H9 (cell line): Measurements from ENCODE around the gene SSH3. TPM values are rescaled to one million over a fixed set of nuclear protein-coding genes. Genes with fewer than 3 reads are reported as not detected.

Source experiments
- DNase-seq: peaks from one replicate; pipeline ENCODE4 v3.0.0-alpha.2; 2017
- H2AFZ ChIP-seq: one replicate; pipeline ENCODE4 v1.6.1; 2013; ENCODE audit warnings: mild to moderate bottlenecking, low read length, control low read depth, moderate library complexity
- H2AK5ac ChIP-seq: 2 replicates; pipeline ENCODE4 v1.6.1; 2013; ENCODE audit warnings: low read length, control low read depth, mixed read lengths; ENCODE audit not compliant: insufficient read length
- H2BK120ac ChIP-seq: one replicate; pipeline ENCODE4 v1.6.1; 2013; ENCODE audit warnings: low read depth, mild to moderate bottlenecking, low read length, control low read depth, inconsistent platforms; ENCODE audit not compliant: poor library complexity, severe bottlenecking
- H2BK12ac ChIP-seq: 2 replicates; pipeline ENCODE4 v1.6.1; 2013; ENCODE audit warnings: low read length, control low read depth, mixed read lengths, low read depth; ENCODE audit not compliant: insufficient read length
- H2BK15ac ChIP-seq: 2 replicates; pipeline ENCODE4 v1.6.1; 2013; ENCODE audit warnings: low read depth, low read length, control low read depth
- H2BK20ac ChIP-seq: one replicate; pipeline ENCODE4 v1.6.1; 2013; ENCODE audit warnings: low read depth, mild to moderate bottlenecking, low read length, control low read depth, inconsistent platforms; ENCODE audit not compliant: poor library complexity, severe bottlenecking
- H2BK5ac ChIP-seq: 2 replicates; pipeline ENCODE4 v1.6.1; 2013; ENCODE audit warnings: low read length, control low read depth, mixed read lengths; ENCODE audit not compliant: insufficient read length
- H3K14ac ChIP-seq: 2 replicates; pipeline ENCODE4 v1.6.1; 2013; ENCODE audit warnings: low read length, control low read depth; ENCODE audit not compliant: insufficient read depth
- H3K18ac ChIP-seq: 2 replicates; pipeline ENCODE4 v1.6.1; 2013; ENCODE audit warnings: low read depth, mild to moderate bottlenecking, mixed read lengths, low read length, control low read depth; ENCODE audit not compliant: insufficient read length
- H3K23ac ChIP-seq: 2 replicates; pipeline ENCODE4 v1.6.1; 2013; ENCODE audit warnings: low read length, control low read depth, mixed read lengths, low read depth; ENCODE audit not compliant: insufficient read length
- H3K23me2 ChIP-seq: 2 replicates; pipeline ENCODE4 v1.6.1; 2013; ENCODE audit warnings: low read depth, mild to moderate bottlenecking, mixed read lengths, low read length, control low read depth; ENCODE audit not compliant: insufficient read length, poor library complexity, severe bottlenecking
- H3K27ac ChIP-seq: 2 replicates; pipeline ENCODE4 v1.5.1; 2013; ENCODE audit warnings: low read length, control low read depth, mixed read lengths, low read depth; ENCODE audit not compliant: insufficient read length
- H3K27me3 ChIP-seq: 2 replicates; pipeline ENCODE4 v1.6.1; 2013; ENCODE audit warnings: low read length, control low read depth, inconsistent platforms; ENCODE audit not compliant: insufficient read depth
- H3K4ac ChIP-seq: 2 replicates; pipeline ENCODE4 v1.6.1; 2013; ENCODE audit warnings: low read depth, mild to moderate bottlenecking, control low read depth, inconsistent platforms, low read length, moderate library complexity
- H3K4me1 ChIP-seq: 2 replicates; pipeline ENCODE4 v1.6.1; 2013; ENCODE audit warnings: low read length, control low read depth, inconsistent platforms; ENCODE audit not compliant: insufficient read depth
- H3K4me2 ChIP-seq: 2 replicates; pipeline ENCODE4 v1.6.1; 2013; ENCODE audit warnings: low read length, control low read depth, mixed read lengths; ENCODE audit not compliant: insufficient read length, insufficient read depth
- H3K56ac ChIP-seq: 2 replicates; pipeline ENCODE4 v1.6.1; 2013; ENCODE audit warnings: low read depth, mild to moderate bottlenecking, mixed read lengths, low read length, control low read depth; ENCODE audit not compliant: insufficient read length
- H3K79me1 ChIP-seq: 2 replicates; pipeline ENCODE4 v1.6.1; 2013; ENCODE audit warnings: low read depth, mild to moderate bottlenecking, moderate library complexity, low read length, control low read depth, inconsistent platforms; ENCODE audit not compliant: insufficient read depth, poor library complexity, severe bottlenecking
- H3K79me2 ChIP-seq: 2 replicates; pipeline ENCODE4 v1.6.1; 2013; ENCODE audit warnings: low read length, control low read depth, inconsistent platforms; ENCODE audit not compliant: insufficient read depth
- H3K9ac ChIP-seq: 2 replicates; pipeline ENCODE4 v1.6.1; 2013; ENCODE audit warnings: low read length, control low read depth, mixed read lengths; ENCODE audit not compliant: insufficient read length; ENCODE audit errors: extremely low read depth
- H3K9me3 ChIP-seq: one replicate; pipeline ENCODE4 v1.6.1; 2013; ENCODE audit warnings: low read depth, low read length, inconsistent platforms; ENCODE audit not compliant: control insufficient read depth
- H3T11ph ChIP-seq: one replicate; pipeline ENCODE4 v1.6.1; 2013; ENCODE audit warnings: mild to moderate bottlenecking, low read length, control low read depth, inconsistent platforms
- H4K20me1 ChIP-seq: one replicate; pipeline ENCODE4 v1.6.1; 2013; ENCODE audit not compliant: control insufficient read depth, insufficient read length, insufficient read depth
- H4K5ac ChIP-seq: 2 replicates; pipeline ENCODE4 v1.6.1; 2013; ENCODE audit warnings: low read depth, mild to moderate bottlenecking, mixed read lengths, low read length, control low read depth; ENCODE audit not compliant: insufficient read length
- H4K8ac ChIP-seq: replicated peaks from 2 replicates; pipeline ENCODE4 v1.6.1; 2013; ENCODE audit warnings: low read length, control low read depth, mixed read lengths, low read depth; ENCODE audit not compliant: insufficient read length
- H4K91ac ChIP-seq: 2 replicates; pipeline ENCODE4 v1.6.1; 2013; ENCODE audit warnings: low read depth, mild to moderate bottlenecking, moderate library complexity, mixed read lengths, low read length, control low read depth; ENCODE audit not compliant: insufficient read length
- H3K27ac Mint-ChIP-seq, 3 experiments: 2 replicates in 2 of 3; 3 replicates in 1 of 3; pipeline ENCODE4 v1.8.0; 2020 to 2021; ENCODE audit warnings: mixed read lengths in 3 of 3, mild to moderate bottlenecking in 1 of 3, moderate library complexity in 1 of 3
- H3K27me3 Mint-ChIP-seq: 2 replicates; pipeline ENCODE4 v1.8.0; 2021; ENCODE audit warnings: low read depth, mild to moderate bottlenecking, moderate library complexity, mixed read lengths
- H3K36me3 Mint-ChIP-seq, 3 experiments: 2 replicates in 2 of 3; 3 replicates in 1 of 3; pipeline ENCODE4 v1.8.0; 2020 to 2021; ENCODE audit warnings: low read depth in 3 of 3, mixed read lengths in 3 of 3; ENCODE audit not compliant: insufficient read depth in 1 of 3
- H3K4me1 Mint-ChIP-seq, 2 experiments: 2 replicates each; pipeline ENCODE4 v1.8.0; 2020; ENCODE audit warnings: mixed read lengths in 2 of 2
- H3K4me3 Mint-ChIP-seq, 2 experiments: 2 replicates in 1 of 2; 3 replicates in 1 of 2; pipeline ENCODE4 v1.8.0; 2020 to 2021; ENCODE audit warnings: mild to moderate bottlenecking in 2 of 2, mixed read lengths in 2 of 2, moderate library complexity in 1 of 2
- H3K9me3 Mint-ChIP-seq, 2 experiments: 2 replicates in 1 of 2; 3 replicates in 1 of 2; pipeline ENCODE4 v1.8.0; 2020; ENCODE audit warnings: mild to moderate bottlenecking in 2 of 2, mixed read lengths in 2 of 2, moderate library complexity in 1 of 2
- WGBS: extraction: QIAGEN DNeasy Blood & Tissue Kit; methylation state at CpG from one replicate; pipeline ENCODE4 v1.1.7; 2013; ENCODE audit warnings: missing lambda C conversion rate, low lambda C conversion rate, mixed read lengths; ENCODE audit not compliant: insufficient read length; ENCODE audit errors: extremely low coverage; 5-methylcytosine and 5-hydroxymethylcytosine counted together
- total RNA-seq: library from RNA; stranded (reverse); gene quantifications from 2 replicates; pipeline ENCODE4 v1.2.1, GENCODE V29; 2021
- TF ChIP-seq, protein P1 (sequence below): fragments of 200-600 bp; sonication (generic); conservative IDR thresholded peaks from 3 replicates; pipeline ENCODE4 v1.8.0; 2021; ENCODE audit warnings: antibody characterized with exemption, mild to moderate bottlenecking

The SSH3 gene
- total RNA-seq, 1 experiment from 2014 or later: 42.2 TPM

DNA sequence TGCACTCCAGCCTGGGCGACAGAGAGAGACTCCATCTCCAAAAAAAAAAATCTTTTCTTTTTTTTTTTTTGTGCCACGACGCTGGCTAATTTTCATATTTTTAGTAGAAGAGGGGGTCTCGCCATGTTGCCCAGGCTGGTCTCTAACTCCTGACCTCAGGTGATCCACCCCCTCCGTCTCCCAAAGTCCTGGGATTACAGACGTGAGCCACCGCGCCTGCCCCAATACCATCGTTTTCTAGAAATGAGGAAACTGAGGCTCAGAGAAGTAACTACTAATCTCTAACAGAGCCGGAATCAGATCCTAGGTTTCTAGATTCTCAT lies 13.5 kb downstream of the SSH3 start:
- Histone ChIP-seq H2BK15ac (no peak overlapping the region), H3T11ph (no peak overlapping the region), H4K91ac (no peak overlapping the region), H3K4me1 (no peaks in the 10 kb centered on the region), H3K4ac (no peak overlapping the region), H3K4me2 (peak overlapping the region; percentile 92), H3K56ac (no peak overlapping the region), H2AK5ac (no peak overlapping the region), H3K27ac (no peak overlapping the region), H3K23me2 (peaks cover 14% of the 10 kb centered on the region), H3K79me1 (no peaks in the 10 kb centered on the region), H3K18ac (no peak overlapping the region), H2BK120ac (no peak overlapping the region), H3K9ac (no peak overlapping the region), H2AFZ (peak overlapping the region; percentile 25), H2BK20ac (no peak overlapping the region), H2BK5ac (no peak overlapping the region), H3K9me3 (no peaks in the 10 kb centered on the region), H3K79me2 (no peaks in the 10 kb centered on the region), H3K27me3 (peaks cover 11% of the 10 kb centered on the region), H4K8ac (no peak overlapping the region), H2BK12ac (no peak overlapping the region), H4K20me1 (peaks cover 3% of the 10 kb centered on the region), H4K5ac (no peak overlapping the region), H3K23ac (no peak overlapping the region), H3K14ac (no peak overlapping the region)
- H3K36me3 Mint-ChIP-seq: peaks cover 0 to under 1% (median 0%) of the 10 kb centered on the region in 3 experiments; a peak in 1 of 7 replicates
- TF ChIP-seq, protein P1, sequence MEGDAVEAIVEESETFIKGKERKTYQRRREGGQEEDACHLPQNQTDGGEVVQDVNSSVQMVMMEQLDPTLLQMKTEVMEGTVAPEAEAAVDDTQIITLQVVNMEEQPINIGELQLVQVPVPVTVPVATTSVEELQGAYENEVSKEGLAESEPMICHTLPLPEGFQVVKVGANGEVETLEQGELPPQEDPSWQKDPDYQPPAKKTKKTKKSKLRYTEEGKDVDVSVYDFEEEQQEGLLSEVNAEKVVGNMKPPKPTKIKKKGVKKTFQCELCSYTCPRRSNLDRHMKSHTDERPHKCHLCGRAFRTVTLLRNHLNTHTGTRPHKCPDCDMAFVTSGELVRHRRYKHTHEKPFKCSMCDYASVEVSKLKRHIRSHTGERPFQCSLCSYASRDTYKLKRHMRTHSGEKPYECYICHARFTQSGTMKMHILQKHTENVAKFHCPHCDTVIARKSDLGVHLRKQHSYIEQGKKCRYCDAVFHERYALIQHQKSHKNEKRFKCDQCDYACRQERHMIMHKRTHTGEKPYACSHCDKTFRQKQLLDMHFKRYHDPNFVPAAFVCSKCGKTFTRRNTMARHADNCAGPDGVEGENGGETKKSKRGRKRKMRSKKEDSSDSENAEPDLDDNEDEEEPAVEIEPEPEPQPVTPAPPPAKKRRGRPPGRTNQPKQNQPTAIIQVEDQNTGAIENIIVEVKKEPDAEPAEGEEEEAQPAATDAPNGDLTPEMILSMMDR: no peak
- H3K4me1 Mint-ChIP-seq: peaks cover 4 to 6% of the 10 kb centered on the region in 2 experiments
- H3K27ac Mint-ChIP-seq: no peak overlapping the region
- no peaks in the 10 kb centered on the region; a peak in 1 of 5 replicates for H3K9me3 Mint-ChIP-seq
- peaks cover 42% of the 10 kb centered on the region for H3K27me3 Mint-ChIP-seq
- no peak for DNase-seq
- no CpG with 5 or more reads among the region's 10 CpGs for WGBS
- peak overlapping the region; percentile 85 to 97 for H3K4me3 Mint-ChIP-seq
